Stomach smooth muscle (tissue), 2 donors: ENCODE results near the gene SPATA7.
A peak's percentile ranks its signal among the peaks of the same experiment; 100 is the strongest.

ENCODE experiments used
- H3K27ac ChIP-seq: one replicate; pipeline ENCODE4 v1.7.0; 2013; ENCODE audit warnings: mild to moderate bottlenecking, low read length, inconsistent platforms
- H3K27me3 ChIP-seq, 2 donors: one replicate each; pipeline ENCODE4 v1.7.0; 2013; ENCODE audit warnings: low read length in 2 of 2; ENCODE audit not compliant: insufficient read depth in 2 of 2, control insufficient read depth in 1 of 2
- H3K36me3 ChIP-seq, 2 donors: one replicate each; pipeline ENCODE4 v1.7.0; 2013; ENCODE audit warnings: low read length in 2 of 2; ENCODE audit not compliant: control insufficient read depth in 2 of 2, insufficient read depth in 2 of 2
- H3K4me1 ChIP-seq: one replicate; pipeline ENCODE4 v1.7.0; 2013; ENCODE audit warnings: low read length; ENCODE audit not compliant: control insufficient read depth, insufficient read depth
- H3K4me3 ChIP-seq, 2 donors: one replicate each; pipeline ENCODE4 v1.7.0; 2013; ENCODE audit warnings: low read length in 2 of 2
- H3K9ac ChIP-seq, 2 donors: one replicate each; pipeline ENCODE4 v1.7.0; 2013; ENCODE audit warnings: low read length in 2 of 2, mild to moderate bottlenecking in 1 of 2
- H3K9me3 ChIP-seq, 2 donors: one replicate each; pipeline ENCODE4 v1.7.0; 2013; ENCODE audit warnings: low read length in 2 of 2; ENCODE audit not compliant: control insufficient read depth in 2 of 2
- donor health status: healthy.
- donor health status: Pancreatic carcinoma.

SPATA7 gene

DNA sequence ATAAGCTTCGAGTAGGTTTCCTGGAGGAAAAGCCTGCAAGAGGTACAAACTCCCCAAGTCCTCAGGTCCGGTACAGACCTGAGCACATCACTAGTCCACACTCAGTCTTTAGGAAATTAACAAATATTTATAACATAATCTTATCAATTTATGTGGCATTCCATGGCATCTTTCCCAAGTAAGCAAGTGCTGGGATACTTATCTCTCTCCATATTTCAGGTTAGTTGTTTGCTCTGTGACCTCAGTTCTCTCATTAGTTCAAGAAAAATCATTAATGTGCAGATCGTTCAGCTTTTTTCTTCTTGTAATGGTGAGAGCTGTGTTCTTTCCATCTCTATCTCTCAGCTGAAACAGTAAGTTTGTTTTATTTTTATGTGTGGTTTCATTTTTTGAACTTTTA is 34.7 kb downstream of the SPATA7 start:
- no peaks in the 10 kb centered on the region for H3K4me1 ChIP-seq
- no peak overlapping the region for H3K27ac ChIP-seq
- no peaks in the 10 kb centered on the region for H3K27me3 ChIP-seq
- H3K4me3 ChIP-seq: no peak overlapping the region
- peaks cover 9 to 19% of the 10 kb centered on the region in 2 donors for H3K36me3 ChIP-seq
- no peak overlapping the region for H3K9ac ChIP-seq
- H3K9me3 ChIP-seq: peaks cover 5 to 10% of the 10 kb centered on the region in 2 donors

DNA sequence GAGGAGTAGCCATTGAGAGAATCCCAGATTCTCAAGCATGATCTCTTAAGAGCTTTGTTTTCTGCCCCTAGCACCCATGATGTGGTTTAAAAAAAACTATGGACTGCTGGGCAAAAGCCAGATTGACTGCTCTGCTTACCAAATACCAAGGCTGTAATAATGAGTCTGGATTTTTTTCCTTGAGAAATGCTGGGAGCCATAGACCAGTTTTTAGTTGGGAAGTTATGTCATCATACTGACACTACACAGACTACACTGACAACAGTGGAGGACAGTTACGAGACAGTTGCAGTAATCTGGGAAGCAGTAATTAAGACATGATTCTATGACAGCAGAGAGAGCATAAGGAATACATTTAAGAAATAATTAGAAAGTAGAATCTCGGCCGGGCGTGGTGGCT is 35.8 kb downstream of the SPATA7 start:
- Histone ChIP-seq H3K27ac (no peak overlapping the region), H3K9me3 (peaks cover 2 to 5% of the 10 kb centered on the region in 2 donors), H3K27me3 (no peaks in the 10 kb centered on the region), H3K4me1 (no peaks in the 10 kb centered on the region), H3K9ac (no peak overlapping the region), H3K4me3 (no peak overlapping the region), H3K36me3 (peaks cover 4 to 13% of the 10 kb centered on the region in 2 donors)

DNA sequence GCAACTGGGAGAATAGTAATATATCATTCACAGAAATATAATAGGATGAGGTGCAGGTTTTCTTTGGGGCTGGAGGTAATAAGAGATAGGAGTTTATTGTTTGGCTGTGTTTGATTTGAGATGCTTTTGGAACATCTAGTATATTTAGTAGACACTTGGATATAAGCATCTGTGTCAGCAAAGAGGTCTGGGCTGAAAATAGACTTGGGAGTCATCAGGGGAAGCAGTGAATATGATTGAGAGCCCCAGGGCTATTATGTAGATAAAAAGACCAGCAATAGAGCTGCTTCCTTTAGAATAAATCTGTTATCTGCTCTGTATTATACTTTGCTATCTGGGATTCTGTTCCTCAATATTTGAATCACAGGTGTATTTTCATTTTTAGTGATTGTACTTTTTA is 36.6 kb downstream of the SPATA7 start:
- H3K27me3 ChIP-seq: no peaks in the 10 kb centered on the region
- H3K4me1 ChIP-seq: no peaks in the 10 kb centered on the region
- H3K36me3 ChIP-seq: peaks cover 4 to 9% of the 10 kb centered on the region in 2 donors
- H3K9ac ChIP-seq: no peak overlapping the region
- peaks cover 2 to 5% of the 10 kb centered on the region in 2 donors for H3K9me3 ChIP-seq
- H3K4me3 ChIP-seq: no peak overlapping the region
- no peak overlapping the region for H3K27ac ChIP-seq

DNA sequence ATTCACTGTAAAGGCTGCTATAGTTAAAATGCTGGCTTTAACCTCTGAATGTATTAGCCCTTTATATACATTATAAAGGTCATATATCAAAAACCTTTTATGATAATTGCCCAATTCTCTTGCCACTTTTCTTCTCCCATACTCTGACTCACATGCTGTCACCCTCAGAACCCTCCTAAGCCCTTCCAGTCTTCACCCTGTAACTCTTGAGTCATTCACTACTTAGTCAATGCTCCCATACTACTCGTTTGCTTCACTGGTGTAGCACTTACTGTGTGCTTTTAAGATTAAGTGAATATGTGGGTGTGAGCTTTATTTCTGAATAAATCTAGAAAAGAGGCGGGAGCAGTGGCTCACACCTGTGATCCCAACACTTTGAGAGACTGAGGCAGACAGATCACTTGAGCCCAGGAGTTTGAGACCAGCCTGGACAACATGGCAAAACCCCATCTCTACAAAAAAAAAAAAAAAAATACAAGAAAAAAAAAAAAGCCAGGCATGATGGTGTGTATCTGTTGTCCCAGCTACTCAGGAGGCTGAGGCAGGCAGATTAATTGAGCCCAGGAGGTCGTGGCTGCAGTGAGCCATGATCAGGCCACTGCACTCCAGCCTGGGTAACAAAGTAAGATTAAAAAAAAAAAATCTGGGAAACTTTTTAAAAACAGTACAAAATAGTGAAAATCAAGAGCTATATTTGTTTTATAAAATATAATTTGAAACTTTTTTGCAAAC is 37.6 kb downstream of the SPATA7 start:
- H3K4me3 ChIP-seq: no peak overlapping the region
- H3K27me3 ChIP-seq: no peaks in the 10 kb centered on the region
- no peak overlapping the region for H3K9ac ChIP-seq
- peaks cover 4% of the 10 kb centered on the region in 2 donors for H3K36me3 ChIP-seq
- no peaks in the 10 kb centered on the region for H3K9me3 ChIP-seq
- H3K27ac ChIP-seq: no peak overlapping the region
- H3K4me1 ChIP-seq: no peaks in the 10 kb centered on the region

DNA sequence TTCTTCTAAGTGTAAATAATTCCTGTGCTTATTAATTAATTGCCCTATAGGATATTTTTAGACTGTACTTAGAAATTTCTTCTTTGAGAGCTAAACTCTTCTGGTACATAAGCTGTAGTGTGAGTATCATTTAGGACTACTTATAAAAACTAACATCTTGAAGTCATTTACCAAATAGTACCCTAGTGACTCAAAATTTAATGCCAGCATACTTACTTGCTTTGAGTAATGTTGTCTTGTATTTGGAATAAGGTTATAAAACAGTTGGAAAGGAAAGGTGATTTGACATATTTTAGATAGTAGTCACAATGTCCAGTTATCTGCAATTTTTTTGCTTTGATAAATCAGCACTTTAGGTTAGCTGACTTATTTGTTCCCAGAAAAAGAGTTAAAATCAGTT is 39.1 kb downstream of the SPATA7 start:
- H3K27me3 ChIP-seq: no peaks in the 10 kb centered on the region
- no peaks in the 10 kb centered on the region for H3K9me3 ChIP-seq
- no peak overlapping the region for H3K27ac ChIP-seq
- no peak overlapping the region for H3K9ac ChIP-seq
- H3K4me1 ChIP-seq: no peaks in the 10 kb centered on the region
- H3K4me3 ChIP-seq: no peak overlapping the region
- peaks cover 0 to 2% of the 10 kb centered on the region in 2 donors for H3K36me3 ChIP-seq

DNA sequence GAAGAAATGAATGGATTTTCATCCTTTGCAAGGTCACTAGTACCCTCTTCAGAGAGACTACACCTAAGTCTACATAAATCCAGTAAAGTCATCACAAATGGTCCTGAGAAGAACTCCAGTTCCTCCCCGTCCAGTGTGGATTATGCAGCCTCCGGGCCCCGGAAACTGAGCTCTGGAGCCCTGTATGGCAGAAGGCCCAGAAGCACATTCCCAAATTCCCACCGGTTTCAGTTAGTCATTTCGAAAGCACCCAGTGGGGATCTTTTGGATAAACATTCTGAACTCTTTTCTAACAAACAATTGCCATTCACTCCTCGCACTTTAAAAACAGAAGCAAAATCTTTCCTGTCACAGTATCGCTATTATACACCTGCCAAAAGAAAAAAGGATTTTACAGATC is 40.8 kb downstream of the SPATA7 start:
- H3K36me3 ChIP-seq: no peaks in the 10 kb centered on the region
- peak overlapping the region; percentile 1 to 9 for H3K4me3 ChIP-seq
- H3K4me1 ChIP-seq: no peaks in the 10 kb centered on the region
- H3K27ac ChIP-seq: no peak overlapping the region
- H3K9ac ChIP-seq: peak overlapping the region in 1 of 2 donors; percentile 35
- H3K27me3 ChIP-seq: no peaks in the 10 kb centered on the region
- no peaks in the 10 kb centered on the region for H3K9me3 ChIP-seq

DNA sequence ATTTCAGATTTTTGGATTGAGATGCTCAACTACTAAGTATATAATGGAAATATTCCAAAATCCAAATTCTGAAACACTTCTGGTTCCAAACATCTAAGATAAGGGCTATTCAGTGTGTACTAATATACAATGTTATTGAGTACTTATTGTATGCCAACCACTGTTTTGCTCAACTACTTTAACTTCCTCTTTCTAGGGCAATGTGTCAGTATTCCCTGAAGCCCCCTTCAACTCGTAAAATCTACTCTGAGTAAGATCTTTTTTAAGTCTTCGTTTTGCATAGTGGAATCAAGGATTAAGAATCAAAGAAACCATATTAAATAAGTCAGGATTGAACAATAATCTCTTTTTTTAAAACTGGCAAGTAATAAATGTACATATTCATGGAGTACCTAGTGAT is 45.5 kb downstream of the SPATA7 start:
- H3K9me3 ChIP-seq: no peaks in the 10 kb centered on the region

DNA sequence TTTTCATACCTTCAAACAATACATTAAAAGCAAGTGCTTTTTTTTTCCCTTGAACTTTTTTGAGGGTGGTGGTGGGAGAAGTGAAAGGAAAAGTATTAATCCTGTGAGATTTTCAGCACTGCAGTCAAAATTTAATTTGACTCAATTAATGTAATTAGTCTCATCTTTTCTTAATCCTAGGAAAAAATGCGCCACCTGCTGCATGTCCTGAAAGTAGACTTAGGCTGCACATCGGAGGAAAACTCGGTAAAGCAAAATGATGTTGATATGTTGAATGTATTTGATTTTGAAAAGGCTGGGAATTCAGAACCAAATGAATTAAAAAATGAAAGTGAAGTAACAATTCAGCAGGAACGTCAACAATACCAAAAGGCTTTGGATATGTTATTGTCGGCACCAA is 52.2 kb downstream of the SPATA7 start:
- Histone ChIP-seq H3K4me1 (no peaks in the 10 kb centered on the region), H3K9ac (no peak overlapping the region), H3K4me3 (no peak overlapping the region), H3K27ac (no peak overlapping the region), H3K27me3 (no peaks in the 10 kb centered on the region), H3K9me3 (no peaks in the 10 kb centered on the region), H3K36me3 (peaks cover 13 to 15% of the 10 kb centered on the region in 2 donors)

More for the DNA sequence above, 45.5 kb downstream of the SPATA7 start:
- H3K4me1 ChIP-seq: no peaks in the 10 kb centered on the region
- H3K27me3 ChIP-seq: no peaks in the 10 kb centered on the region
- H3K9ac ChIP-seq: no peak overlapping the region
- H3K27ac ChIP-seq: no peak overlapping the region
- H3K4me3 ChIP-seq: no peak overlapping the region
- H3K36me3 ChIP-seq: peaks cover 0 to 2% of the 10 kb centered on the region in 2 donors

DNA sequence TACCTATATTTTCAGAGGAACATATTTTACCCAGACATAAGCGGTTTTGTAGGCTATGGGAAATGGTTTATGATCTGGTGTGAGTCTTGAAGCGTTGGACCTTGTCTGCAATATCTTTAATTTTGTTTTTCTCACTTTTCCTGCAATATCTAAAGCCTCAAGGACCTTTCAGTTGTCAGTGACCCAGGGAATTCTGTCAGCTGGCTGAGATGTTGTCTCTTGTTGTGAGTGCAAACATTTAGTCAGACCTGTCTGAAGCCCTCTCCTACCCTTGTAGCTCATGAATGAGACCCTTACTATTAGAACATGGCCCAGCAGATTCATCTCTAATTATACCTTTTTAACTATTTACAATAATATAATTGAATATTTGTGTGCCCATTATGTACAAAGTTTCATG is 53.6 kb downstream of the SPATA7 start:
- Histone ChIP-seq H3K27ac (no peak overlapping the region), H3K36me3 (peaks cover 13 to 15% of the 10 kb centered on the region in 2 donors), H3K4me3 (no peak overlapping the region), H3K9me3 (no peaks in the 10 kb centered on the region), H3K27me3 (no peaks in the 10 kb centered on the region), H3K4me1 (no peaks in the 10 kb centered on the region), H3K9ac (no peak overlapping the region)

DNA sequence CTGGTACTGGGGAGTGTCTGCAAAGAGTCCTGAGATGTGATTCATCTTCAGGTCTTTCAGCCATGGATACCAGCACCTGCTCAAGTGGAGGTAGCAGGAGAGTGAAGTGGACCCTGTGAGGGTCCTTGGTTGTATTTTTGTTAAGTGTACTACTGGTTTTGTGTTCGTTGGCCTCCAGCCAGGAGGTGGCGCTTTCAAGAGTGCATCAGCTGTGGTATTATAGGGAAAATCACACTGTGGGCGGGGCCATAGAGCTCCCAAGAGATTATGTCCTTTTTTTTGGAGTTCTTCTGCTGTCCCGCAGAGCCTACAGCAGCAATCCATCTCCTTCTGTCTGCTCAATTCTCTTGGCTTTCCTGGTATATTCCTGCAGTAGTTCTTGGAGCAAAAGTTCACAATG is 66.8 kb downstream of the SPATA7 start:
- Histone ChIP-seq H3K36me3 (peaks cover 0 to 10% of the 10 kb centered on the region in 2 donors), H3K9ac (no peak overlapping the region)

DNA sequence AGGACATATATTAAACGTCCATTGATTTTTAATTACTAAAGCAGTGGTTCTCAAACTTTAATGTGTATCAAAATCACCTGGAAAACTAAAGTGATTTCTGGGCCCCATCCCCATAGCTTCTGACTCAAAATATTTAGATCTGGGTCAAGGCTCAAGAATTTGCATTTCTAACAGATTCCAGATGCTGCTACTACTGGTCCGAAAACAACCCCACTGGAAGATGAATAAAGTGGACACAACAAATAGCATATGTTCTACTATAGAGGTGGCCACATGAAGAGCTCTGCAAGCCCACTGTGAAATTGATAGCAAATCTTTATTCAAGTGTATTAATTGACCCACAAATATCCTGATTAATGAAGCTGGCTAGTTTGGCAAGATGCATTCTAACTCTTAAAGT is 69.4 kb downstream of the SPATA7 start:
- no peak overlapping the region for H3K27ac ChIP-seq
- H3K9me3 ChIP-seq: no peaks in the 10 kb centered on the region
- no peaks in the 10 kb centered on the region for H3K27me3 ChIP-seq
- peaks cover 0 to 10% of the 10 kb centered on the region in 2 donors for H3K36me3 ChIP-seq
- H3K4me1 ChIP-seq: no peaks in the 10 kb centered on the region
- H3K4me3 ChIP-seq: no peak overlapping the region
- no peak overlapping the region for H3K9ac ChIP-seq

More for the DNA sequence above, 66.8 kb downstream of the SPATA7 start:
- no peak overlapping the region for H3K27ac ChIP-seq
- no peak overlapping the region for H3K4me3 ChIP-seq
- H3K4me1 ChIP-seq: no peaks in the 10 kb centered on the region
- no peaks in the 10 kb centered on the region for H3K9me3 ChIP-seq
- no peaks in the 10 kb centered on the region for H3K27me3 ChIP-seq
